PFSK-1 (cell line): Measurements from ENCODE around the gene LRMDA.

Experiments
- POLR2AphosphoS5 ChIP-seq: IDR thresholded peaks from 2 replicates; pipeline ENCODE4 v1.6.1; 2012; ENCODE audit warnings: low read depth, mild to moderate bottlenecking, control low read depth, low read length, moderate library complexity
- SIN3A ChIP-seq: IDR thresholded peaks from 2 replicates; pipeline ENCODE4 v1.6.1; 2012; ENCODE audit warnings: mild to moderate bottlenecking, low read length, moderate library complexity, borderline replicate concordance; ENCODE audit not compliant: insufficient read depth
- TAF1 ChIP-seq: IDR thresholded peaks from 2 replicates; pipeline ENCODE4 v1.6.1; 2012; ENCODE audit warnings: low read length, control low read depth, borderline replicate concordance; ENCODE audit not compliant: insufficient read depth
- TF ChIP-seq, protein P1 (sequence below), 2 experiments: IDR thresholded peaks; 2 replicates each; pipeline versions ENCODE4 v1.6.1 to v1.8.0; 2011 to 2012; ENCODE audit warnings: low read depth in 2 of 2, low read length in 2 of 2, control low read depth in 1 of 2, inconsistent platforms in 1 of 2, mild to moderate bottlenecking in 1 of 2, moderate library complexity in 1 of 2; ENCODE audit not compliant: insufficient read depth in 1 of 2

DNA sequence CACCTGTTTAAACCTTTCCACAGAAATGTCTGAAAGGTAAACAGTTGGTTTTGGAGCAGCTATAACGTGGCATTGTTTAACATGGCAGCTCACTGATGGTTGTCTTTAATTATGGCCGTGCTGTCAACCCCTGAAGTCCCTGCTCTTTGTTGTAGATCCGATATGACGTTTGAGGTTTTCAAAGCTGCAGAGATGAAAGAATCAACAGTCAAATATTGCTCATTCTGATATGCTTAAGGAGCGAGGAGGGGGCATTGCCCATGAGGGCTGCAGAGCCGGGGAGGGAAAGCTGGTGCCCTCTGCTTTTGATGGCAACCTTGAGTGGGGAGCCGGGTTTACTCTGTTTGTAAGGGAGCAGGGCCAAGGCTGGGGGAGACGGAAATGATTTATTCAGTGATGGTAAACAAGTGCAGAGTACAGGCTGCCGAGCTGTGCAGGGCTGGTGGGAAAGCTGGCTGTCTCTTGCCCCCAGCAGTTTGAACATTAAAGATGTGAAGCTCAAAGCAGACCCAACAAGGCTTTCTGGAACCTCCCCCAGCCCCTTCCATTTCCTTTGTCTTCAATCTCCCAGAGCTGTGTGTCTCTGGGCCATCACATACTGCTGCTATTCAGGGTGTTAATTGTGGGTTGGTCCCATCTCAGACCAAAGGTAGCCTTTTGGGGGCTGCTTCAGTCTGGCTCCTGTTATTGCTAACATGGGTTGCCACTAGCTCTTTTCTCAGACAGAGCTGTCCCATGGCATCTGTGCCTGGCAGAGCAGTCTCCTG is 345.5 kb downstream of the LRMDA start:
- TF ChIP-seq, protein P1, sequence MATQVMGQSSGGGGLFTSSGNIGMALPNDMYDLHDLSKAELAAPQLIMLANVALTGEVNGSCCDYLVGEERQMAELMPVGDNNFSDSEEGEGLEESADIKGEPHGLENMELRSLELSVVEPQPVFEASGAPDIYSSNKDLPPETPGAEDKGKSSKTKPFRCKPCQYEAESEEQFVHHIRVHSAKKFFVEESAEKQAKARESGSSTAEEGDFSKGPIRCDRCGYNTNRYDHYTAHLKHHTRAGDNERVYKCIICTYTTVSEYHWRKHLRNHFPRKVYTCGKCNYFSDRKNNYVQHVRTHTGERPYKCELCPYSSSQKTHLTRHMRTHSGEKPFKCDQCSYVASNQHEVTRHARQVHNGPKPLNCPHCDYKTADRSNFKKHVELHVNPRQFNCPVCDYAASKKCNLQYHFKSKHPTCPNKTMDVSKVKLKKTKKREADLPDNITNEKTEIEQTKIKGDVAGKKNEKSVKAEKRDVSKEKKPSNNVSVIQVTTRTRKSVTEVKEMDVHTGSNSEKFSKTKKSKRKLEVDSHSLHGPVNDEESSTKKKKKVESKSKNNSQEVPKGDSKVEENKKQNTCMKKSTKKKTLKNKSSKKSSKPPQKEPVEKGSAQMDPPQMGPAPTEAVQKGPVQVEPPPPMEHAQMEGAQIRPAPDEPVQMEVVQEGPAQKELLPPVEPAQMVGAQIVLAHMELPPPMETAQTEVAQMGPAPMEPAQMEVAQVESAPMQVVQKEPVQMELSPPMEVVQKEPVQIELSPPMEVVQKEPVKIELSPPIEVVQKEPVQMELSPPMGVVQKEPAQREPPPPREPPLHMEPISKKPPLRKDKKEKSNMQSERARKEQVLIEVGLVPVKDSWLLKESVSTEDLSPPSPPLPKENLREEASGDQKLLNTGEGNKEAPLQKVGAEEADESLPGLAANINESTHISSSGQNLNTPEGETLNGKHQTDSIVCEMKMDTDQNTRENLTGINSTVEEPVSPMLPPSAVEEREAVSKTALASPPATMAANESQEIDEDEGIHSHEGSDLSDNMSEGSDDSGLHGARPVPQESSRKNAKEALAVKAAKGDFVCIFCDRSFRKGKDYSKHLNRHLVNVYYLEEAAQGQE (IDR thresholded peaks at IDR 0.05; ENCODE audit: insufficient read depth in 1 of 2, low read depth in 2 of 2, low read length in 2 of 2) = no peak
- no peak for TF ChIP-seq POLR2AphosphoS5
- no peak for TF ChIP-seq TAF1
- no peak for TF ChIP-seq SIN3A
